ENCODE data around the gene CELSR3. TPM values are rescaled to one million over a fixed set of nuclear protein-coding genes. Genes with fewer than 3 reads are reported as not detected.

CELSR3 gene
- total RNA-seq, 1 donor from 2014 or later = 2.3 TPM

DNA sequence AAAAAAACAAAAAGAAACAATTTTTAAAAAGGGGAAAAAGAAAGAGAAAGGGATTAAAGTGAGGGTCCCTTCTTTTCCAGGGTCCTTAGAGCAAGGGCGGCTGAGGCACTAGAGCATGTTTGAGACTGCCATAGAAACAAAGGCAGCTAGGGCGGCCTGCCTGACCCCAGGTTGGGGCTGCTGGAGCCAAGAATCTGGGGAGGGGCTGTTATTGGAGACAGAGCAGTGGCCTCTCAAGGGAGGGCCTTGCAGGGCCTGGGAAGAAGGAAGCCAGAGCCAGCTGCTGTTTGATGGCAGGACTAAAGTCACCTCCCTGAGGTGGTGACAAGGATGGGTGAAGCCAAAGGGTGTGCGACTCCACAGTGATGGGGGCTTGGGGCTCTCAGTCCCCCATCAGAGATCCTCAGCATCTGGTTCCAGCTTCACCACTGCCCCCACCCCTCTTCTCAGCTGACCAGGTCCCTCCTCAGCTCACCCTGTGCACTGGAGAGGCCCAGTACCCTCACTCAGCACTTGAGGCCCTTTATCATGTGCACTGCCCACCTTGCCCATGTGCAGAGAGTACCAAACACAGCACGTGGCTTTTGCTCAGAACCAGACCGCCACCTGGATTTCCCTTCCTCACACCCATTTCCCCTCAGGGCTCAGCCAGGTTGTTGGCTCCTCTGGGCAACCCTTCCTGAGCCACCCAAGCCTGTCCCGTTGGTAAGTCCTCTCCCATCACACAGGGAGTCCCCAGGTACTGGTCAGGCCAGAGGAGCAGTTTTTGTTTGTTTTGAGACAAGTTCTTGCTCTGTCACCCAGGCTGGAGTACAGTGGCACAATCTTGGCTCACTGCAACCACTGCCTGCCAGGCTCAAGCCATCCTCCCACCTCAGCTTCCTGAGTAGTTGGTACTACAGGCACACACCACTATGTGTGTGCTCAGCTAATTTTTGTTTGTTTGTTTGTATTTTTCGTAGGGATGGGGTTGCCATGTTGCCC, 42.9 kb downstream of the CELSR3 start:
- POLR2A ChIA-PET = no interaction called here
- no peak overlapping the region for H3K27ac Mint-ChIP-seq
- H3K36me3 Mint-ChIP-seq (ENCODE audit: low read depth) = peaks cover under 1% of the 10 kb centered on the region
- ATAC-seq (ENCODE audit: low read depth) (no peak), DNase-seq (no peak)
- H3K4me1 Mint-ChIP-seq = no peaks in the 10 kb centered on the region
- peaks cover 6% of the 10 kb centered on the region for H3K9me3 Mint-ChIP-seq
- no peaks in the 10 kb centered on the region for H3K27me3 Mint-ChIP-seq
- TF ChIP-seq, protein P1, sequence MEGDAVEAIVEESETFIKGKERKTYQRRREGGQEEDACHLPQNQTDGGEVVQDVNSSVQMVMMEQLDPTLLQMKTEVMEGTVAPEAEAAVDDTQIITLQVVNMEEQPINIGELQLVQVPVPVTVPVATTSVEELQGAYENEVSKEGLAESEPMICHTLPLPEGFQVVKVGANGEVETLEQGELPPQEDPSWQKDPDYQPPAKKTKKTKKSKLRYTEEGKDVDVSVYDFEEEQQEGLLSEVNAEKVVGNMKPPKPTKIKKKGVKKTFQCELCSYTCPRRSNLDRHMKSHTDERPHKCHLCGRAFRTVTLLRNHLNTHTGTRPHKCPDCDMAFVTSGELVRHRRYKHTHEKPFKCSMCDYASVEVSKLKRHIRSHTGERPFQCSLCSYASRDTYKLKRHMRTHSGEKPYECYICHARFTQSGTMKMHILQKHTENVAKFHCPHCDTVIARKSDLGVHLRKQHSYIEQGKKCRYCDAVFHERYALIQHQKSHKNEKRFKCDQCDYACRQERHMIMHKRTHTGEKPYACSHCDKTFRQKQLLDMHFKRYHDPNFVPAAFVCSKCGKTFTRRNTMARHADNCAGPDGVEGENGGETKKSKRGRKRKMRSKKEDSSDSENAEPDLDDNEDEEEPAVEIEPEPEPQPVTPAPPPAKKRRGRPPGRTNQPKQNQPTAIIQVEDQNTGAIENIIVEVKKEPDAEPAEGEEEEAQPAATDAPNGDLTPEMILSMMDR (IDR thresholded peaks at IDR 0.05) = no peak
- CTCF ChIA-PET = no interaction called here
- no peak overlapping the region for H3K4me3 Mint-ChIP-seq
- intact Hi-C loops (cut with micrococcal nuclease) = no loop called here

DNA sequence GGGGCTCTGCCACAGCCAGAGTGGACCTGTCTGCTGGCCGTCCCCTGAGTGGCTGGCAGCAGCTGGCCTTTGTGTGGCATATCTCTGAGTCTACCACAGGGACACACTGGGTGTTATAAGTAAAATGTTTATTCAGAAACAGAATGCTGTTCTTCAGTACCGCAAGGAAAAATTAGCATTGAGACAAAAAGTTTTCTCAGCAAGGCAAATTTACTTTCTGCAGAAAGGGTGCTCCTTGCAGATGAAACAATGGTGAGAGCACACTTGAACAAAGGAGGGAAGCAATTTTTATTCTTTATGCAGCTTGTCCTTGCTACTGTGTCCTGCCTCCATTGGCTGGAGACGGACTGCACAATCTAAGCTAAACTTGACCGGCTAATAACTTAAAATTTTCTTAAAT, 45.1 kb downstream of the CELSR3 start:
- no peak for ATAC-seq (ENCODE audit: low read depth)
- Mint-ChIP-seq H3K36me3 (ENCODE audit: low read depth) (no peaks in the 10 kb centered on the region), H3K9me3 (peaks cover 6% of the 10 kb centered on the region), H3K4me1 (no peaks in the 10 kb centered on the region), H3K27me3 (no peaks in the 10 kb centered on the region), H3K4me3 (no peak overlapping the region), H3K27ac (no peak overlapping the region)
- TF ChIP-seq, protein P1 (IDR thresholded peaks at IDR 0.05) = no peak
- no peak for DNase-seq
- ChIA-PET POLR2A (interaction anchor here (0.6 kb wide), 1 partner anchor 1470 kb away, joined by 4 read pairs; no protein-coding TSS in a partner anchor), CTCF (no interaction called here)
- intact Hi-C loops (cut with micrococcal nuclease) = no loop called here

DNA sequence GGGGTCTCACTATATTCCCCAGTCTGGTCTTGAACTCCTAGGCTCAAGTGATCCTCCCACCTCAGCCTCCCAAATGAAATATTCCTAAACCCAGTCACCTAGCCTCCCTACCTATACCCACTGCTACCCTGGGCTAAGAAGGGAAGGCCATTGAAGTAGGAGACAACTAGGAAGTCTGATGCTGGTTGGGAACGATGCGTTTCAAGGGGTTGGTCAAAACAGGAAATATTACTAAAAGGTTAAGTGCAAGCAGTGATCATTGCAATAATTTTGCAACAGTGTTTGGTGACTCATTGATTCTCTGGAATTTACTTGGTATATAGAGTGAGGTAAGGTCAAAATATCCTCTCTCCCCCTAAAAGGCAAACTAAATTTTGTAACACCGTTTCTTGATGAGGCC, 48.6 kb downstream of the CELSR3 start:
- Mint-ChIP-seq H3K27ac (no peak overlapping the region), H3K4me1 (peaks cover 5% of the 10 kb centered on the region), H3K4me3 (no peak overlapping the region), H3K9me3 (peaks cover 6% of the 10 kb centered on the region), H3K36me3 (ENCODE audit: low read depth) (peaks cover 3% of the 10 kb centered on the region), H3K27me3 (no peaks in the 10 kb centered on the region)
- intact Hi-C loops (cut with micrococcal nuclease) = no loop called here
- CTCF ChIA-PET = no interaction called here
- DNase-seq (no peak), ATAC-seq (ENCODE audit: low read depth) (no peak)
- POLR2A ChIA-PET = no interaction called here
- TF ChIP-seq, protein P1 (IDR thresholded peaks at IDR 0.05) = no peak

DNA sequence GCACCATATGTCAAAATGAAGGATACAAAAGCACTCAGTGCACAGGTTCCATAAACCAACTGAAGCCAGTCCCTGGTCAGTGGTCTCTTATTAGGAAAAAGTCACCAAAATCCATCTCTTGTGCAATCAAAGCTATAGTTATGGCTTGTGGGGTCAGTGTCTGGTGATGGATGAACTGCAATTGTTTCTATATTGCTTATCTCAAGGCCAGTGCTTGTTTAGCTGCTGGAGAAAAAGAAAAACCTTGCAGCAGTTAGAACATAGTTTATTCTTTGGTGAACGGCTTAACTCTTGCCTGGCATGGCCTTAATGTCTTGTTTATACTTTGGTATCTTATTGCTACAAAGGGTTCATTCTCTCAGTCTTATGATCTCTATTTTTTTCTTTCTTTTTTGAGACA, 50.4 kb downstream of the CELSR3 start:
- POLR2A ChIA-PET = no interaction called here
- DNase-seq (no peak), ATAC-seq (ENCODE audit: low read depth) (no peak)
- TF ChIP-seq, protein P1 (IDR thresholded peaks at IDR 0.05) = no peak
- peaks cover 11% of the 10 kb centered on the region for H3K36me3 Mint-ChIP-seq (ENCODE audit: low read depth)
- peaks cover 18% of the 10 kb centered on the region for H3K4me1 Mint-ChIP-seq
- no peaks in the 10 kb centered on the region for H3K27me3 Mint-ChIP-seq
- H3K4me3 Mint-ChIP-seq = no peak overlapping the region
- peaks cover 2% of the 10 kb centered on the region for H3K9me3 Mint-ChIP-seq
- CTCF ChIA-PET = interaction anchor here (1.5 kb wide), 1 partner anchor 211 kb away, joined by 4 read pairs; no protein-coding TSS in a partner anchor
- no peak overlapping the region for H3K27ac Mint-ChIP-seq
- intact Hi-C loops (cut with micrococcal nuclease) = no loop called here
